Fibroblast of peridontal ligament (primary cell): Measurements from ENCODE around the gene SLC5A2.
"Not testable (repeated sequence)": the region's sequence is repeated elsewhere in the genome, so short reads cannot be mapped to it uniquely, and the experiment has no call there.

Experiments
- DNase-seq: peaks from one replicate; pipeline ENCODE4 v3.0.0-alpha.2; 2010; ENCODE audit errors: extremely low read depth

SLC5A2 gene

DNA sequence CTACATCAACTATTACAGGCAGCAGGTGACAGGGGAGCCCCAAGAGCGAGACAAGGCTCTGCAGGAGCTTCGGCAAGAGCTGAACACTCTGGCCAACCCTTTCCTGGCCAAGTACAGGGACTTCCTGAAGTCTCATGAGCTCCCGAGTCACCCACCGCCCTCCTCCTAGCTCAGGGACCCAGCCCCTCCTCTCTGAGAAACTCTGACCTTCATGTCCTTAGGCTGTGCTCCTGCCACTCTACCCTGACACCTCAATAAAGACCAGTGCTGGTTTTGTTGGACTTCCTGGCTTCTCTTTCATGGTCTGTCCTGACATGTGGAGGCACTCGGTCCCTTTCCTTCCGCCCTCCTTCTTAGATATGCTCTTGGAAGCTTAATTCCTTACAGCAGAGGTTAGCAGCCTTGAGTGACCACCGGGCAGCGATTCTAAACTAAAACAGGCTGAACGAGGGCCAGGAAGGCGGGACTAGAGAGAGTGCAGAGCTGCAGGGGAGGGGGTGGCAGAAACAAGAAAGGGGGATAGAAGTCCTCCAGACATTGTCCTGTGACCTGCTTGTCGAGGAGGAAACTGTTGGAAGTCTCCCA lies 45.7 kb downstream of the SLC5A2 start:
- DNase-seq, result no peak

DNA sequence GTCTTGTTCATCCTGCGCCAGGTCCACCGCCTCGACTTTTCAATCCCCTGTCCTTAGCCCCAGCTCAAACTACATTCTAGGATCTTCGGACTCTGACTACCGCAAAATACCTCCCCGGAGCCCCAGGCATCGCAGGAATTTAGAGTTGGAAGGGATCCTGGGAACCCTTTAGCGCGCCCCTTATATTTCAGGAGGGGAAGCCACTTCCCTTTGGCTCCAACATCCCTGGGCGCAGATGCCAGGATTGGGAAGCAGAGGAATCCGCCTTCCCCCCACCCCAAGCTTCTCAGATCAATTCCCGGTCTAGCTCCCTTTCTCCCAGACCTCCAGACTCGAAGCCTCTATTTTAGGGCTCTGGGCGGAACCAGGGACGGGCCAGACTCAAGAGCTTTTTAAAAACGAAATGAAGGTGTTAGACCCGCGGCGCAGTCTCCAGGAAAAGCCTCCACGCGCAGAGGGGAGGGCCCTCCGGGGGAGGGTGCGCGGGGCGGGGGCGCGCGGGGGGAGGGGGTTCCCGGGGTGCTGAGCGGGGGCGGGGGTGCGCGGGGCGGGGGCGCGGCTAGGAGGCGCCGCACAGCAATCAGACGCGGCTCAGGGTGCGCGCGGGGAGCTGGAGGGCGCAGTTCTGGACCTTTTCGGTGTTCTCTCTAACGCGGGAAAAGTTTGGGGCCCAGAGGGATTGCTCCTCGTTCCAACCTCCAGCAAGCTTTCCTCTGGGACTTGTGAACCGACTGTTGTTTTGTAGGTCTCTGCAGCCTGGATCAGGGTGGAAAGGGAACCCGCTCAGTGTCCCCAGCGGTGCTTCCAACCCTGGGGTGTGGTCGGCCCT lies 46.4 kb downstream of the SLC5A2 start:
- DNase-seq, result peak; percentile 64

DNA sequence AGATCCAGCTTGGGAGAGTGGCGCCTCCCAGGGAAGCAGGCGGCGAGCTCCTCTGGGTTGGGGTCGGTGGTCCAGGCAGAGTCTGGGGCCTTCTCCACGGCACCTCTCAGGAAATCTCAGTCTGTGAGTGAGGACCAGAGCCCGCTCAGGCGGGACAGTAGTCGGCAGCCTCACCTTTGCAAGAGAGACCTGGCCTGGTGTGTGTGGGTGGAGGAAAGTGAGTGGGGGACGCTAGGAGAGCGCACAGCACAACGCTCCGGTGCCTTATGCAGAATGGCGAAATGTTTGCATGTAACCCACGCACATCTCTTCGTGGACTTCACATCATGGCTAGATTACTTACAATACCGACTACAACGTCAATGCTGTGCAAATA lies 47.0 kb downstream of the SLC5A2 start:
- DNase-seq, result no peak

DNA sequence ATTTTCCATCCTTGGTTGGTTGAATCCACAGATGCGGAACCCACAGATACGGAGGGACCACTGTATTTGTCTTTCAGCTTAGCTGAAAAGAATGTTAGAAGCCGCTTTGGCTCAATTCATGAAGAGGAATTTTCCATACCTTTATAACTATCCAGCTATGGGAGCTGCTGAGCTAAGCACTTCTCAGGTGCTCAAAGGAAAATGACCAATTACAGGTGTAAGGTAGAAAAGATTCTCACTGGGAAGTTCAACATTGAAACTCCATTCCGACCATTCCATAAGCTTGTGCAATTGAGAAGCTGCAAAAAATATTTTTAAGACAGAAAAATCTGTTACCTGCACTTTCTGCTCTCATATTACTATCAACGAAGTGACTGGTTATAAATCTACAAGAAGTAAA lies 47.5 kb downstream of the SLC5A2 start:
- no peak for DNase-seq

DNA sequence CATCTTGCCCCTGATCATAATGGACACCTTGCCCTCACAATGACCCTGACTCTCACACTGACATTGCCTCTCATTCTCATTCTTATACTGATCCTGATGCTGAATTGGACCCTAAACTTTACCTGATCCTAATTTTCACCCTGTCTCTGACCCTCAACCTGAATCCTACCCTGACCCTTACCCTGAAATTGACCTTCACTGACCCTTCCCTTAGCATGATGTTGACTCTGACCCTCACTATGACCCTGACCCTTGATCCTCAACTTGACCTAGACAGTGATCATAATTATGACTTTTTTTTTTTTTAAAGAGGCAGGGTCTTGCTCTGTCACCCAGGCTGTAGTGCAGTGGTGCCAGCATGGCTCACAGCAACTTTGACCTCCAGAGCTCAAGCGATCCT lies 48.2 kb downstream of the SLC5A2 start:
- no peak for DNase-seq

DNA sequence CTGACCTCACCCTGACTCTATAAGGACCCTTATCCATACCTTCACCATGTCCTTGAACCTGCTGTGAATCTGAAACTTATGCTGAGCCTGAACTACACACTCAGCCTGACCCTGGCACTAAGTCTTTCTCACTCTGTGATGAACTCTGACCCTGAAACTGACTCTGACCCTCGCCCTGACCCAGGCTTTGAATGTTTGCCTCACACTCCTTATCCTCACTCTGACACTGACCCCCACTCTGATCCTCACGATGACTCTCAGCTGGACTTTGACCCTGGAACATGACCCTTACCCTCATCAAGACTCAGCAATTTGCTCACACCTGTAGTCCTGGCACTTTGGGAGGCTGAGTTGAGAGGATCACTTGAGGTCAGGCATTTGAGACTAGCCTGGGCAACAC lies 49.2 kb downstream of the SLC5A2 start:
- no peak for DNase-seq

DNA sequence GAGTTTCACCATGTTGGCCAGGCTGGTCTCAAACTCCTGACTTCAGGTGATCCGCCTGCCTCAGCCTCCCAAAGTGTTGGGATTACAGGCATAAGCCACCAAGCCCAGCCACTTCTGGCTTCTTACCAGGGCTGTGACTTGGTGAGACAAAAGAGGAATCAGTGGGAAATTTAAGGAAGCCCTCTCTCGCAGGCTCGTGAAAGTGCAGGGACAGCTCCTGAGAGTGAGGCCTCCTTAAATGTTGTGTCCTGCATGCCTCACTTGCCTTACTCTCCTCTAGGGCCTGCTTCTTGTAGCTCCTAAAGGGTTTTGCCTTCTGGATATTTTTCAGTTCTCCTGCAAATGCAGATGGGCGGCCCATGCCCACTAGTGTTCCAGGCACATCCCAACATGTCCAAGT lies 50.0 kb downstream of the SLC5A2 start:
- DNase-seq, result no peak

DNA sequence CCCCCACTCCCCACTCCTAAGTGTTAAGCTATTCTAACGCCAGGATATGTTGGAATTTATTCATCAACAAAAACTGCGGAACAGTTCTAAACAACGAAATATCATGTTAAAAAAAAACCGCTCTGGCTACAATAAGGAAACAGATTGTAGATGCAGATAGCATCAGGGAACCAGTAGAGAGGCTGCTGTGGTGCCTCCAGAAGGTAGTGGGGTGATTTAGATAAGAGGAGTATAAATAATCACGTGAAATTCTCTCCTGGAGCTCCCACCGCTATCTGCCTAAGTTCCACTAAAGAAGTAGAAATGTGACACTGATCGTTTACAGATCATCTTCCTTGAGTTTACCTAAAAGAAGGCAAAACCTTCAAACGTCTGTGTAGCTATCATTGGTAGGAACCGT lies 52.8 kb downstream of the SLC5A2 start:
- no peak for DNase-seq

DNA sequence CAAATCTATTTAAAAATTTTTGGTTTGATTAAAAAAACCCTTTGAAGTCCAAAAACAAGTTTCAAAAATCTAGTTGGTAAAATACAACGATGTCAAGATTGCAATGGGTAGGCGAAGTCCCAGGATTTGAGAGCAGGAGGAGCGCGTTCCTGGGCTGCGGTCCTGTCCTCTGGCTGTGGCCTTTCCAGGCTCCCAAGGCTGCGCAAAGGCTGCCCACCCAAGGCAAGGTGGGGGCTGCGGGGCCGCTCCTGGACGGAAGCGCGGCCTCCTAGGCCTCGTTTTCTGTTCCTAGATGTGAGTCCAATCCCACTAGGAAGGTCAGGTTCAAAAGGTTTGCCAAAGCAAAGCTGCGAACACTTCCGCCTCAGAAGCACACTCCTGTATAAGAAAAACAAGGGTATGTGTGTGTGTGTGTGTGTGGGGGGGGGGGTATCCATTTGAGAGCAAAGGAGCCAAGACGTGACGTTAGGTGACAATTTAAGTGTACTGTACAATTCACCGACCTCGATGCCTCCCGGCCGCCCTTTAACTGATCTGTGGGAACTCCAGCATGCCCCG lies 54.0 kb downstream of the SLC5A2 start:
- DNase-seq, result no peak

DNA sequence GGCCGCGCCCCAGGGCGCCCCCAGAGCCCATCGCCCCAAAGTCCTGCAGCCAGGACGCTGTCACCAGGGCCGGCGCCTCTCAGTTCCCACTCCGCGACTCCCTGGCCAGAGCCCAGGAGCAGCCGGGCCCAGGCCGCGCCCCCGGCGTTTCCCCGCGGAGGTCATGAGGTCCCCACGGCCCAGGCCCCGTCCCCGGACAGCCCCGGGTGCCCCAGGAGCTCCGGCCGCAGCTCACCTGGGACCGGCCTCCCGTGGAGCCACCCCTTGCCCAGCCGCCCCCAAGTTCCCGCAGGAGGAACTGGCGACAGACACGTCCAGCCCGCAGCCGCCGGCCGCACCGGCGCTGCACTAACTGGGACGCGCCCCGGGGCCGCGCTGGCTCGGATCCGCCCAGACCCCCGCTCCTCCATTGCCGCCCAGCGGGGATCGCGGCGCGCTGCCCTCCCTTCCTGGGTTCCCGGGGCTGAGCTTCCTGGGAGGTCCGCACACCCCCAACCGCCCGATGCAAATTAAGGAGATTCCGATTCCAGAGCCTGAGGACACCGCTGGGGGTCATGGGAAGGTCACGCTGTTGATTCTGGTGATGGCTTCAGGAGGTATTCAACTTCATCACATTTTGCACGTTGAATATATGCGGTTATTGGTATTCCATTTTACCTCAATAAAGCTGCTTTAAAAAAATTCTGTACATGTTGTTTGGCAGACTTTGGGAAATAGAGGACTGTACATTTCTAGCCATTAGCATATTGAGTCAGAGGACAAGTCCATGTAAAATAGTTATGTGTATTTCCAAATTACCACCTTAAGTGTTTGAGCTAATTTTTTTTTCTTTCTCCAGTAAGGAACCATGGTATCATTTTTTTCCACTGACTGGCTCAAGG lies 54.7 kb downstream of the SLC5A2 start:
- no peak for DNase-seq

DNA sequence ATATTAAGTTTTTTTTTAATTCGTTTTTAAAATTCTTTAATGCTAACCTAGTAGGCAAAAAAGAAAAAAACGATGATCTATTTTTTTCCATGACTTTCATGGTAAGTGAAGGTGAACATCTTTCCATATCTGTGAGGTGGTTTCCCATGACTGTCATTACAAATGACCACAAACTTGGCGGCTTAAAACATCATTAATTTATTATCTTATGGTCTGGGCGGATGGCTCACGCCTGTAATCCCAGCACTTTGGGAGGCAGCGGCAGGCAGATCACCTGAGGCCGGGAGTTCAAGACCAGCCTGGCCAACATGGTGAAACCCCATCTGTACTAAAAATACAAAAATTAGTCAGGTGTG lies 55.3 kb downstream of the SLC5A2 start:
- DNase-seq, result not testable (repeated sequence)

DNA sequence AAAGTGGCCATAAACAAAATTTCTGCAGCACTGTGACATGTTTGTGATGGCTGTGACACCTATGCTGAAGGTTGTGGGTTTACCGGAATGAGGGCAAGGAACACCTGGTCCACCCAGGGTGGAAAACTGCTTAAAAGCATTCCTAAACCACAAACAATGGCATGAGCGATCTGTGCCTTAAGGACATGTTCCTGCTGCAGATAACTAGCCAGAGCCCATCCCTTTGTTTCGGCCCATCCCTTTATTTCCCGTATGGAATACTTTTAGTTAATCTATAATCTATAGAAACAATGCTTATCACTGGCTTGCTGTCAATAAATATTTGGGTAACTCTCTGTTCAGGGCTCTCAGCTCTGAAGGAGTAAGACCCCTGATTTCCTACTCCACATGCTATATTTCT lies 56.8 kb downstream of the SLC5A2 start:
- DNase-seq, result not testable (repeated sequence)
